NCI-H2107 treated with DMSO at 0.1 percent for 48 hours (cell line): ENCODE measurements around the gene D2HGDH.
"Not testable (repeated sequence)": the region's sequence is repeated elsewhere in the genome, so short reads cannot be mapped to it uniquely, and the experiment has no call there.

Source experiments
- DNase-seq: peaks from one replicate; lab custom pipeline; 2025; ENCODE audit not compliant: unreplicated experiment; lab: John Stamatoyannopoulos, UW

The D2HGDH gene

DNA sequence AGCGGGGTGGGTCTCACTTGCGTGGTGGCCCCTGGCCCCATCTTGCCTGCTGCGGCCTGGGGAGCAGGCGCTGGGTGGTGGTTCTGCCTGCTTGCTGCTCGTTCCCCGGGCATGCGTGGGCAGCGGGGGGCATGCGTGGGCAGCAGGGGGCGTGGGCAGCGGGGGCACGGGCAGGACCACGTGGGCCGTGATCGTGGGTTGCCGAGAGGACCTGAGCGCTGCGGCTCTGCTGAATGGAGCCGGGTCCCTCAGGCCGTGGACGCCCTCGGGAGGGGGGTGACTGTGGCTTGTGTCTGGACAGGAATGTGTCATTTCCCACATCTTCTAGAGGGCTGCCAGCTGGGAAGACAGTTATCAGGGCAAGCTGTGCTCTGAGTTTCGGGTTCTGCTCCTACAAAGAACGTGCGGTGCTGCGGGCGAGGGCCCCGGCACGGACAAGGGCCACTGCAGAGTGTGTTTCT, 33.9 kb downstream of the D2HGDH start:
- no peak for DNase-seq

- DNase-seq, result no peak
Measured at GRCh38 chr2:241768850-241769249, 34.4 kb downstream of the D2HGDH start.

DNA sequence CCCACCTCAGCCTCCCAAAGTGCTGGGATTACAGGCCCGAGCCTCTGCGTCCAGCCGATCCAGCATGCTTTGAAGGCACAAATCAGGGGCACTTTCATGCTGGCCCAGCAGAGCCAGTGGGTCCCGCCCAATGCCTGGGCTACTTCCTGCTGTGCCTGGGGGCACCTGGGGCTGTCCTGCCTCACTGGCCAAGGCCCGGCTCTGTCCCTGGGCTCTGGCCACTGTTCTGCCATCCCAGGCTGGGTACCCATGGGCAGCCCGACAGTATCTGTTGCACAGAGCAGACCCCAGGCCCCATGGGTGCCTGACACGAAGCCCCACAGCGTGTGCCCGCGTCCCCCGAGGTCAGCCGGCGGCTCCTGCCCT, 35.4 kb downstream of the D2HGDH start:
- DNase-seq, result no peak

- no peak for DNase-seq
Measured at GRCh38 chr2:241770185-241770935, 35.9 kb downstream of the D2HGDH start.

DNA sequence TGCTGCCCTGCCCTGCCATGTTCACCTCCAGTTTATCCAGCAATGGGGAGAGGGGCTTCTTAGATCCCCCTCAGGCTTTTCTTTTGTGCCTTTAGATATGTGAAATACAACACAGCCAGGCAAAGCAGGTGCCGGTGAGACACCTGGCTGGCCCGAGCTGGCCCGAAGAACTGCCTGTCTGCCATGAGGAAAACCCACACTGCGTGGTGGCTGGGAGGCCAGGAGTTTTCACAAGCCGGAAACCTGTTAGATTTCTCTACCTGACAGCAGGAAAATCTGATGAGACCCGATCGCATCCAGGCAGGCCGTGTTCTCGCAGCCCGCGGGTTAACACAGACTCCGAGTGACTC, 36.5 kb downstream of the D2HGDH start:
- no peak for DNase-seq

- no peak for DNase-seq
Measured at GRCh38 chr2:241771286-241772062, 37.0 kb downstream of the D2HGDH start.

DNA sequence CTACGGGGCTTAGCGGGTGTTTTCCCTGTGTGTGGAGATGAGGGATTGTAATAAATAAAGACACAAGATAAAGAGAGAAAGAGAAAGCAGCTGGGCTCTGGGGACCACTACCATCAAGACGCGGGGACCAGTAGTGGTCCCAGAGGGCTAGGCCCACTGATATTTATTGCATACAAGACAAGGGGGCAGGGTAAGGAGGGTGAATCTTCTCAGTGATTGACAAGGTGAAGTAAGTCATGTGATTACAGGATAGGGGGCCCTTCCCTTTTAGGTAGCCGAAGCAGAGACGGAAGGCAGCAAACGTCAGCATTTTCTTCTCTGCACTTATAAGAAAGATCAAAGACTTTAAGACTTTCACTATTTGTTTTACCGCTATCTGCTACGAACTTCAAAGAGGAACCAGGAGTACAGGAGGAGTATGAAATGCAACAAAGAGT, 37.7 kb downstream of the D2HGDH start:
- DNase-seq, result no peak

DNA sequence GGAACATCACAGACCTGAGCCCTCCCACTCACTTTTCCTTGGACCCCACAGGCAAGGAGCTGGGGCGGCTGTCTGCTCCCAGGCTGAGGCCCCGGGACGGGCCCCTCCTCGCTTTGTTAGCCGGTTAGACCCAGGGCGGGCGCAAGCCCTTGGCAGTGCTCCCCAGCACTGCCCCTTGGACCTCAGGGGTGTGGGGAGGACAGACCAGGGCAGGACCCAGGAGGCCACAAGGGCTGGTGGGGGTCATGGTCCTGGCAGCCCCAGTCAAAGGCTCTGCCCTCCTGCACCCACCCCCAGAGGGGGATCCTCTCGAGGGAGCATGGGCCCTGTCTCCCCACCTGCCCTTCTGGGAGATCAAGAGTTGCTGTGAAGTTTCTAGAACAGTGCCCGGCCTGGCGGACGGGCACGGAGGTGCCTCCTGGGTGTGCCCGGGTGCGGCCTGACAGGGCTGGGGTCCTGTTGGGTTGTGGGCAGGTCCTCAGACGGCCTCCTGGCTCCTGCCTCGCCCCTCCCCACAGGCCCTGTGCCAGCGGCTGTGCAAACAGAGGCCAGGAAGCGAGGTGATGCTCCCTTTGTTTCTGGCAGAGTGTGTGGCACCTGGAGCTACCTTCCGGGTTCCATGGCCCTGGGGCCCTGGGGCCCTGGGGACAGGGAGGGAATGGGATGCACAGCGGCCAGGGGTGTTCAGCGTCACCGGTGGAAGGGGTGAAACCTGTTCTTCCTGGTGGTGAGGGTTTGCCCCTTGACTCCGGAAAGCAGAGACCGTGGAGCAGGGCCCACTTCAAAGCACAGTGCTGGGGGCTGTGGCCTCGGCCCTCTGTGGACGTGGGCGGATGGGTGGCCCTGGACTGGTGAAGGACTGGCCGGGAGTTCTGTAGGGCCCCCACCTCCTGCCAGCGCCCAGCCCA, 39.3 kb downstream of the D2HGDH start:
- DNase-seq, result no peak

DNA sequence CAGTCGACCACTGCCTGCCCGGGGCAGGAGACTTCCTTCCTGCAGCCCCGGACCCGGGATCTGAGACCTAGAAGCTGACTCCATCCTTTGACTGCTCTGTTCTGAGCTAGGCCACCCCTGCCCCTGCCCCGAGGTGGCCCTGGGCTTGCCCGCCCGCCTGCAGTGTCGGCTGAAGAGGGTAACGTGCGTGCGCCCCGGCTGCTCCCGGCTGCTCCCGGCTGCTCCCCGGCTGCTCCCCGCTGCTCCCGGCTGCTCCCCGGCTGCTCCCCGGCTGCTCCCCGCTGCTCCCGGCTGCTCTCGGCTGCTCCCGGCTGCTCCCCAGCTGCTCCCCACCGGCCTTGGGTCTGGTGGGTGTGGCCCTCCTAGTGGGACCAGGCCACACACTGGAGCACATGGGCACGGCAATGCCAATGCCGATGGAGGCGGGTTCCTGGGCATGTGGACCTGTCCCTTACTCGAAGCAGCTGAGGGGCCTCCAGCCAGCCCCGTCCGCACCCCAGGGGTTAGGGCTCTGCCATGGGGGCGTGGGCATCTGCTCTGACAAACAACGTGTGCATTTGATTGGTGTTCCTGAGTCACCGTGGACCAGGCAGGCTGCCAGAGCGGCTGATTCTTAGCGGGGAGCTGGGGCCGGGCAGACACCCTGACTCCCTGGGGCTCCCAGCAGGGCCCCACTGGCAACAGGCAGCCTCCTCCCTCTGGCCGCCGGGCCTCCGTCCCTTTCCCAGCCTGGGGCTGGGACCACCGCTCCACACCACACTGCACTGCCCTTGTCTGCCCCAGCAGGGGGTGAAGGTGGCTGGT, 40.2 kb downstream of the D2HGDH start:
- no peak for DNase-seq

- DNase-seq, result no peak
Measured at GRCh38 chr2:241775223-241776177, 41.1 kb downstream of the D2HGDH start.

DNA sequence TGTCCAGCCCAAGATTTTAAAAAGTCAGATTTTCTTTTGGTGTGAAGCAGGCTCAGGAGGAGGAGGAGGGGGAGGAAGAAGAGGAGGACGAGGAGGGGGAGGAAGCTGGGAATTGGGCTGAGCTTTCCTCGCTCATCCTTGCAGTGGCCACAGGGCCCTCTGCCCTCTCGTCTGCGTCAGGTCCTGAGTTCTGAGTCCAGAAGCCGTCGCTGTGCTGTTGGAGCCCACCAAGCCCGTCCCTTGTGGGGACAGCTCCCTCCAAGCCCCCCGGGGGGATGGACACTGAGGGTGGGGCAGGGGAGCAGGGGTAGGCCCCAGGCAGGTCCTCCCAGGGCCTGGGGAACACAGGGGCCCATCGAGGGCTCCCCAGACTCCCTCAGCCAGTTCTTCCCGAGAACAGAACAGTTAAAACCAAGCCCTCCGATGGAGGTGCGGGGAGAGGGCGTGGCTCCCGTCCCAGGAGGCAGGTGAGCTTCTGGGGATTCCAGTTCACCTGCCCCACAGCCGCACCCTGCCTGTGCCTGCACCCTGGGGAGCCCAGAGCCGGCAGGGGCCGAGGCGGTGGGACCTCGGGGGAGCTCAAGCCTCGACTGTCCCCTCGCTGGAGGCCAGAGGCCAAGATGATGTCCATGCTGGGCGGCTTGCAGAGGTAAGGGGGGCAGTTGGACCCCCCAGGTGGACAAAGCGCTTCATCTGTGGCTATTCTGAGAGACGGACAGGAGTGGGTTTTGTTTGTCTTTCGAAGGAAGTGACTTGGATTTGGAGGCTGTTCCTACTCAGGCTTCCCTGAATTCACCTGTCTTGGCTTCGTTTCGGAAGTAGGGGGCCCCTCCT, 42.1 kb downstream of the D2HGDH start, which contains the start of gene GAL3ST2:
TSS of gene GAL3ST2 (plus strand) at position 487 of the 834 bp plus-strand sequence. CDS start at position 621, 134 bp downstream.
- DNase-seq, result no peak

GRCh38 chr2:241777170-241777685, 42.8 kb downstream of the D2HGDH start:
- no peak for DNase-seq

DNA sequence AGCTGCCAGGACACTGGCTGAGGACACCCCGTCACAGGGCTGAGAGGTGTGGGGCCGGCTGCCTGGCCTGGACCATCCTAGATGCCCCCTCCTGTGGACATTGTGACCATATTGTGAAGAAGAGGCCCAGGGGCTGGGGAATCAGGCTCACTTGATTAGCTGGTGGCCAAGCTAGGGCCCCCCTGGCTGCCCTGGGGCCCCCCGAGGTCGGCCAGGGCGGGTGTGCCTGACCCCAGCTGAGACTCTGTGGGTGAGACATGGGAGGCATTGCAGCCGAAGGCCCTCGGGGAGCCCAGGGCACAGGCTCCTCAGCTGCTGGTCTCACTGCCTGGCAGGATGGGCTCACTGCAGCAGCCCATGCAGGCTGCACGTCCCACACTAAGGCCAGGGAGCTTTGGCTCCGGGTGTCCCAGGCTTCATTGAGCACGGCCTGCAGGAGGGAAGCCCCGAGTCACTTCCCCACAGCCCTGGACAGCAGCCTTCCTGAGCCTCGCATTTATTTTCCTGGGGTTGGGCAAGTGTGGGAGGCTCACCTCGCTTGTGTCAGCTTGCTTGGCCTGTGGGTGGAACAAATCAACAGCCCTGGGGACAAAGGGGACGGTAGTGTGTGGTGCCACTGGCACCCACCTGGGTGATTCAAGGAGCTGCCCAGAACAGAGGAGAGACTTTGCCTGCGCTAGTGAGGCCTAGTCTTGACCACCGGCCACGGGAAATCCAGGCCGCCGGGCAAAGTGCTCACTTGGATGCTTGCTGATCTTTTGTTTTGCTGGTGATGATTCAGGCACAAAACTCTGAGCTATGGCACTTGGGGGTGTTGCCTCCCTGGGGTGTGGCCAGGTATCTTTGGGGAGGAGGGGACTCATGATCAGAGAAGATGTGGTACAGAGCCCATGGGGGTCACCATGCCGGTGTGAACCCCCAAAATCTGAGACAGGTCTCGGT, 43.5 kb downstream of the D2HGDH start:
- no peak for DNase-seq

- DNase-seq, result no peak
Measured at GRCh38 chr2:241780939-241781569, 46.6 kb downstream of the D2HGDH start.

DNA sequence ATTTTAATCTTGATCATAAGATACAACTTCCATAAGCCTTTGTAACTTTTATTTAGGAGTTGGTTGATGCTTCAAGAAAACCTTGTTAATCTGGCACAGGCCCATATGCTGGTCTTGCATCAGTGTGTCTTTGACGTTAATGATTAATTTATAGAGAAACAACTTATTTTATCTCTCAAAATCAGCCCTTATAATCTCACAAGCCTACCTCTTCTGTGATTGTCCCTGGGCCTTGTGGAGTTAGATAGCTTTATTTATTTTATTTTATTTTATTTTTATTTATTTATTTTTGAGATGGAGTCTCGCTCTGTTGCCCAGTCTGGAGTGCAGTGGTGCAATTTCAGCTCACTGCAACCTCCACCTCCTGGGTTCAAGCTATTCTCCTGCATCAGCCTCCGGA, 47.6 kb downstream of the D2HGDH start:
- not testable (repeated sequence) for DNase-seq

GRCh38 chr2:241788135-241788534, 53.7 kb downstream of the D2HGDH start:
- no peak for DNase-seq

DNA sequence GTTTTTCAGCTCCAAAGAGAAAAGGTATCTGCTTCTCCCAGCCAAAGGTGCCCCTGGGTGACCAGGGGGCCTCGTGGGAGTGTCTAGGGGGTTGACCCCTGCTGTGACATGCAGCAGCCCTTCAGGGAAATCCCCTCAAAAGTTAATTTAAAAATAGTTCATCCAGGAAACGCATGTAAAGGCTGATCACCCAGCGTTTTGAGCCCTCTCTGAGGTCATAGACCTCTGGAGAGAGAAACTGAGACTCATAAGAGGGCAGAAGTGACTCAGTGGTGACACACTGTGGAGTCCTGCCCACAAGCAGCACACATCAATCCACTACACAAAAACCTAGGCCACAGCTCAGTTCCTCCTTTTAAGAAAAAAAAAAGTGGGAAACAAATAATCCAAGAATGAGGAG, 54.1 kb downstream of the D2HGDH start:
- DNase-seq, result no peak
